Activated CD4-positive, alpha-beta memory T cell treated with anti-CD3 and anti-CD28 coated beads for 36 hours (primary cell): ENCODE measurements around the gene PIK3C2G. TPM values are rescaled to one million over a fixed set of nuclear protein-coding genes. Genes with fewer than 3 reads are reported as not detected.
"Not testable (repeated sequence)": the region's sequence is repeated elsewhere in the genome, so short reads cannot be mapped to it uniquely, and the experiment has no call there.

Source experiments
- CTCF ChIA-PET: fragments of 350-600 bp; sonication (Branson Sonifier 250); formaldehyde crosslinking; loops from one replicate; lab custom pipeline; 2021; ENCODE audit warnings: antibody characterized with exemption, inconsistent platforms; lab: Charles Lee
- POLR2A ChIA-PET: fragments of 350-600 bp; sonication (Branson Sonifier 250); formaldehyde crosslinking; loops from one replicate; lab custom pipeline; 2021; ENCODE audit warnings: antibody characterized with exemption; lab: Charles Lee
- DNase-seq: peaks from one replicate; pipeline ENCODE4 v3.0.0-alpha.2; 2020
- H3K27ac Mint-ChIP-seq: one replicate; pipeline ENCODE4 v1.8.0; 2021; ENCODE audit warnings: mixed read lengths
- H3K27me3 Mint-ChIP-seq: one replicate; pipeline ENCODE4 v1.8.0; 2021; ENCODE audit warnings: mixed read lengths
- H3K36me3 Mint-ChIP-seq: one replicate; pipeline ENCODE4 v1.8.0; 2021; ENCODE audit warnings: mixed read lengths
- H3K4me1 Mint-ChIP-seq: one replicate; pipeline ENCODE4 v1.8.0; 2021; ENCODE audit warnings: low read depth, mixed read lengths
- H3K4me3 Mint-ChIP-seq: one replicate; pipeline ENCODE4 v1.8.0; 2021; ENCODE audit warnings: mild to moderate bottlenecking, mixed read lengths
- H3K9me3 Mint-ChIP-seq: one replicate; pipeline ENCODE4 v1.8.0; 2021; ENCODE audit warnings: mixed read lengths
- intact Hi-C: fragments of 100-400 bp; cut with micrococcal nuclease; formaldehyde crosslinking; loops from one replicate; pipeline ENCODE4 v1.15.1; 2023
- total RNA-seq, 2 experiments: library from RNA; stranded (reverse); gene quantifications; one replicate each; pipeline ENCODE4 v1.2.3, GENCODE V29; 2021

Gene PIK3C2G
- total RNA-seq, 2 experiments from 2014 or later: not detected

GRCh38 chr12:18690653-18691052, 429.3 kb downstream of the PIK3C2G start:
- no peak overlapping the region for H3K4me3 Mint-ChIP-seq
- POLR2A ChIA-PET: no interaction called here
- no peaks in the 10 kb centered on the region for H3K4me1 Mint-ChIP-seq
- H3K9me3 Mint-ChIP-seq: no peaks in the 10 kb centered on the region
- DNase-seq: no peak
- no peak overlapping the region for H3K27ac Mint-ChIP-seq
- CTCF ChIA-PET: no interaction called here
- intact Hi-C loops: no loop called here
- H3K36me3 Mint-ChIP-seq: no peaks in the 10 kb centered on the region
- no peaks in the 10 kb centered on the region for H3K27me3 Mint-ChIP-seq

DNA sequence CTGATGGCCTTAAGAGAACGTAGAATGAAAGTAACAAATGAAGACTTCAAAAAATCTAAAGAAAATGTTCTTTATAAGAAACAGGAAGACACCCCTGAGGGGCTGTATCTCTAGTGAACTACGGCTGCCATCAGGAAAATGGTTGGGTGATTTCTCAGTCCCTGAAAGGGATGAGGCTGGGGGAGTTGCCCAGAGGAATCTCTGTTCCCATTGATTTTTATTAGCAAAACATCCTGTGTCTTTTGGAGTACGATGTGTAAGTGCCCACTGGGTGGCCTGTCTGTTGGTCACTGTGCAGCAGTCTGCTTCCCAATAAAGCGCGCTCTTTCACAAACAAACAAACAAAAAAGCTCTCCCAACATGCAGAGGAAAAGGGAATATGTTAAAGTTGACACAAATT, 432.7 kb downstream of the PIK3C2G start:
- H3K36me3 Mint-ChIP-seq, H3K27ac Mint-ChIP-seq, CTCF ChIA-PET, H3K9me3 Mint-ChIP-seq, H3K27me3 Mint-ChIP-seq, DNase-seq, intact Hi-C loops, H3K4me3 Mint-ChIP-seq, H3K4me1 Mint-ChIP-seq, POLR2A ChIA-PET: not testable (repeated sequence)

- Mint-ChIP-seq H3K27ac (no peak overlapping the region), H3K9me3 (no peaks in the 10 kb centered on the region), H3K36me3 (no peaks in the 10 kb centered on the region), H3K27me3 (no peaks in the 10 kb centered on the region), H3K4me3 (no peak overlapping the region), H3K4me1 (no peaks in the 10 kb centered on the region)
- CTCF ChIA-PET: no interaction called here
- intact Hi-C loops: no loop called here
- POLR2A ChIA-PET: no interaction called here
- DNase-seq: no peak
Observed at GRCh38 chr12:18696971-18697602, 435.8 kb downstream of the PIK3C2G start.

Other genes with a start within 250 kb of the PIK3C2G start
- gene RERGL, start 171.3 kb upstream of the PIK3C2G start, total RNA-seq: not detected